Mesenchymal stem cell (in vitro differentiated cells and primary cell): ENCODE results near the gene CACNA2D3.
"Not testable (repeated sequence)": the region's sequence is repeated elsewhere in the genome, so short reads cannot be mapped to it uniquely, and the experiment has no call there.

Source experiments
- DNase-seq: peaks from one replicate; pipeline ENCODE4 v3.0.0-alpha.2; 2013
- H2AFZ ChIP-seq: one replicate; pipeline ENCODE4 v1.6.1; 2013; ENCODE audit warnings: low read depth, mild to moderate bottlenecking, control low read depth, inconsistent platforms, low read length, moderate library complexity
- H2AK5ac ChIP-seq: 2 replicates; pipeline ENCODE4 v1.6.1; 2013; ENCODE audit warnings: low read length, moderate library complexity, mild to moderate bottlenecking, inconsistent platforms; ENCODE audit not compliant: severe bottlenecking
- H2BK120ac ChIP-seq: one replicate; pipeline ENCODE4 v1.6.1; 2013; ENCODE audit warnings: low read depth, mild to moderate bottlenecking, inconsistent platforms, low read length, moderate library complexity
- H2BK12ac ChIP-seq, 2 experiments: one replicate each; pipeline ENCODE4 v1.6.1; 2013; ENCODE audit warnings: inconsistent platforms in 2 of 2, low read length in 2 of 2, mild to moderate bottlenecking in 2 of 2, moderate library complexity in 2 of 2, control low read depth in 1 of 2
- H2BK15ac ChIP-seq: one replicate; pipeline ENCODE4 v1.6.1; 2013; ENCODE audit warnings: mild to moderate bottlenecking, low read depth, inconsistent platforms; ENCODE audit not compliant: poor library complexity, severe bottlenecking
- H2BK5ac ChIP-seq: 2 replicates; pipeline ENCODE4 v1.6.1; 2013; ENCODE audit warnings: low read depth, mild to moderate bottlenecking, low read length, control low read depth, inconsistent platforms; ENCODE audit not compliant: poor library complexity, severe bottlenecking
- H3K14ac ChIP-seq, 2 experiments: one replicate each; pipeline ENCODE4 v1.6.1; 2013; ENCODE audit warnings: inconsistent platforms in 2 of 2, low read length in 2 of 2, control low read depth in 1 of 2, mild to moderate bottlenecking in 1 of 2, moderate library complexity in 1 of 2
- H3K18ac ChIP-seq, 2 experiments: one replicate each; pipeline ENCODE4 v1.6.1; 2013; ENCODE audit warnings: inconsistent platforms in 2 of 2, low read length in 2 of 2, control low read depth in 1 of 2, low read depth in 1 of 2, mild to moderate bottlenecking in 1 of 2
- H3K23ac ChIP-seq, 2 experiments: one replicate each; pipeline ENCODE4 v1.6.1; 2013; ENCODE audit warnings: inconsistent platforms in 2 of 2, low read length in 2 of 2, mild to moderate bottlenecking in 2 of 2, moderate library complexity in 2 of 2, control low read depth in 1 of 2
- H3K27ac ChIP-seq: 2 replicates; pipeline ENCODE4 v1.5.1; 2013; ENCODE audit warnings: mild to moderate bottlenecking, moderate library complexity, low read length, control low read depth, inconsistent platforms; ENCODE audit not compliant: poor library complexity, severe bottlenecking
- H3K27me3 ChIP-seq, 2 experiments: 2 replicates each; pipeline versions ENCODE4 v1.6.1 to v1.7.0; 2013; ENCODE audit warnings: low read length in 2 of 2, mild to moderate bottlenecking in 2 of 2, moderate library complexity in 2 of 2, control low read depth in 1 of 2, inconsistent platforms in 1 of 2; ENCODE audit not compliant: control insufficient read depth in 1 of 2, insufficient read depth in 1 of 2
- H3K36me3 ChIP-seq, 2 experiments: 2 replicates each; pipeline versions ENCODE4 v1.6.1 to v1.7.0; 2013; ENCODE audit warnings: low read length in 2 of 2, control low read depth in 1 of 2, inconsistent platforms in 1 of 2, low read depth in 1 of 2, mild to moderate bottlenecking in 1 of 2; ENCODE audit not compliant: insufficient read depth in 2 of 2, control insufficient read depth in 1 of 2
- H3K4ac ChIP-seq, 2 experiments: one replicate each; pipeline ENCODE4 v1.6.1; 2013; ENCODE audit warnings: inconsistent platforms in 2 of 2, low read length in 2 of 2, mild to moderate bottlenecking in 2 of 2, moderate library complexity in 2 of 2, control low read depth in 1 of 2, low read depth in 1 of 2
- H3K4me1 ChIP-seq: 2 replicates; pipeline ENCODE4 v1.6.1; 2013; ENCODE audit warnings: low read depth, low read length, control low read depth; ENCODE audit not compliant: control insufficient read depth, insufficient read depth
- H3K4me2 ChIP-seq: 2 replicates; pipeline ENCODE4 v1.6.1; 2013; ENCODE audit warnings: low read length, mild to moderate bottlenecking, inconsistent platforms; ENCODE audit not compliant: poor library complexity, severe bottlenecking
- H3K4me3 ChIP-seq, 2 experiments: 2 replicates each; pipeline versions ENCODE4 v1.5.1 to v1.7.0; 2013; ENCODE audit warnings: low read length in 2 of 2, mild to moderate bottlenecking in 2 of 2, control low read depth in 1 of 2, low read depth in 1 of 2; ENCODE audit not compliant: insufficient read depth in 1 of 2
- H3K79me1 ChIP-seq: replicated peaks from 2 replicates; pipeline ENCODE4 v1.6.1; 2013; ENCODE audit warnings: mild to moderate bottlenecking, control low read depth, low read length, inconsistent platforms; ENCODE audit not compliant: poor library complexity, severe bottlenecking
- H3K9ac ChIP-seq: 2 replicates; pipeline ENCODE4 v1.7.0; 2013; ENCODE audit warnings: mild to moderate bottlenecking, low read length, moderate library complexity
- H3K9me3 ChIP-seq: 2 replicates; pipeline ENCODE4 v1.7.0; 2013; ENCODE audit warnings: mild to moderate bottlenecking, low read length; ENCODE audit not compliant: control insufficient read depth
- H4K8ac ChIP-seq: one replicate; pipeline ENCODE4 v1.6.1; 2013; ENCODE audit warnings: inconsistent platforms, mild to moderate bottlenecking, low read length, moderate library complexity
- H4K91ac ChIP-seq: one replicate; pipeline ENCODE4 v1.6.1; 2013; ENCODE audit warnings: mild to moderate bottlenecking, low read length, inconsistent platforms
- WGBS: methylation state at CpG from one replicate; pipeline ENCODE4 v1.1.7; 2013; ENCODE audit warnings: mixed read lengths; 5-methylcytosine and 5-hydroxymethylcytosine counted together

CACNA2D3 gene

DNA sequence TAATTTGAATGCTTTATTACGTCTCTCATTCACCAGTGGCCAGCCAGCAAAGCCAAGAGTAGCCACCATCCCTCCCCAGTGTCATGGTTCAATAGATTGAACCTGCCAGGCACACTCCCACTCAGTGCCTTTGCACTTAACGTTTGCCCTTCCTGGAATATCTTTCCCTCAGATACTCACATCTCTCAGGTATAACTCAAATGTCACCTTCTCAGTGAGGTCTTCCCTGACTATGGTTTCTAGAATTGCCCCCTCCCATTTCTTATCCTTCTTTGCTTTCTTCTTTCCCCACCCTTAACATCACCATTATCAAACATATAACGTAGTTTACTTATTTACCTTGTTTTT lies 511.7 kb downstream of the CACNA2D3 start:
- no peak overlapping the region for H3K4me3 ChIP-seq
- H3K4me1 ChIP-seq = no peaks in the 10 kb centered on the region
- H3K18ac ChIP-seq = no peak overlapping the region
- H3K79me1 ChIP-seq = no peaks in the 10 kb centered on the region
- H2BK5ac ChIP-seq = no peak overlapping the region
- H3K23ac ChIP-seq = no peak overlapping the region
- no peak overlapping the region for H3K4me2 ChIP-seq
- no peak overlapping the region for H3K14ac ChIP-seq
- no peaks in the 10 kb centered on the region for H3K27me3 ChIP-seq
- H3K4ac ChIP-seq = no peak overlapping the region
- no peak for DNase-seq
- H3K36me3 ChIP-seq = no peaks in the 10 kb centered on the region
- H2AFZ ChIP-seq = no peak overlapping the region
- WGBS = 67% methylated on average over 3 of the region's 3 CpGs
- H3K9me3 ChIP-seq = no peaks in the 10 kb centered on the region
- no peak overlapping the region for H3K9ac ChIP-seq
- H2AK5ac ChIP-seq = no peak overlapping the region
- no peak overlapping the region for H2BK120ac ChIP-seq
- no peak overlapping the region for H2BK12ac ChIP-seq
- no peak overlapping the region for H2BK15ac ChIP-seq
- H3K27ac ChIP-seq = no peak overlapping the region
- H4K8ac ChIP-seq = no peak overlapping the region
- H4K91ac ChIP-seq = no peak overlapping the region

DNA sequence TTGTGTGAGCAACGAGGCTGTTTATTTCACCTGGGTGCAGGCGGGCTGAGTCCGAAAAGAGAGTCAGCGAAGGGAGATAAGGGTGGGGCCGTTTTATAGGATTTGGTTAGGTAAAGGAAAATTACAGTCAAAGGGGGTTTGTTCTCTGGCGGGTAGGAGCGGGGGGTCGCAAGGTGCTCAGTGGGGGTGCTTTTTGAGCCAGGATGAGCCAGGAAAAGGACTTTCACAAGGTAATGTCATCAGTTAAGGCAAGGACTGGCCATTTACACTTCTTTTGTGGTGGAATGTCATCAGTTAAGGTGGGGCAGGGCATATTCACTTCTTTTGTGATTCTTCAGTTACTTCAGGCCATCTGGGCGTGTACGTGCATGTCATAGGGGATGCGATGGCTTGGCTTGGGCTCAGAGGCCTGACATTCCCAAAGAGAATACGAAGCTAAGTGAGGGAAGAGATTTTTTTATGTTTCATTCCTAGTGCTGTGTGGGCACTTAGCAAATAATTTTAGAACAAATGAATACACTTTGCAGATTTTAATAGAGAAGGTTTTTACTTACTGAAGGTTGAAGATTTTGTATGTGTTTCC lies 517.5 kb downstream of the CACNA2D3 start:
- H3K79me1 ChIP-seq, H3K23ac ChIP-seq, H3K27ac ChIP-seq, H3K9me3 ChIP-seq, H3K36me3 ChIP-seq, H3K27me3 ChIP-seq, H3K4me3 ChIP-seq, H4K8ac ChIP-seq, H3K9ac ChIP-seq, H3K4me2 ChIP-seq, H3K4me1 ChIP-seq, DNase-seq, H4K91ac ChIP-seq, H3K4ac ChIP-seq, H2AK5ac ChIP-seq, H2BK12ac ChIP-seq, H3K14ac ChIP-seq, H2BK15ac ChIP-seq, H2BK5ac ChIP-seq, H2BK120ac ChIP-seq, H3K18ac ChIP-seq, H2AFZ ChIP-seq: not testable (repeated sequence)
- 19% methylated on average over 10 of the region's 12 CpGs for WGBS

DNA sequence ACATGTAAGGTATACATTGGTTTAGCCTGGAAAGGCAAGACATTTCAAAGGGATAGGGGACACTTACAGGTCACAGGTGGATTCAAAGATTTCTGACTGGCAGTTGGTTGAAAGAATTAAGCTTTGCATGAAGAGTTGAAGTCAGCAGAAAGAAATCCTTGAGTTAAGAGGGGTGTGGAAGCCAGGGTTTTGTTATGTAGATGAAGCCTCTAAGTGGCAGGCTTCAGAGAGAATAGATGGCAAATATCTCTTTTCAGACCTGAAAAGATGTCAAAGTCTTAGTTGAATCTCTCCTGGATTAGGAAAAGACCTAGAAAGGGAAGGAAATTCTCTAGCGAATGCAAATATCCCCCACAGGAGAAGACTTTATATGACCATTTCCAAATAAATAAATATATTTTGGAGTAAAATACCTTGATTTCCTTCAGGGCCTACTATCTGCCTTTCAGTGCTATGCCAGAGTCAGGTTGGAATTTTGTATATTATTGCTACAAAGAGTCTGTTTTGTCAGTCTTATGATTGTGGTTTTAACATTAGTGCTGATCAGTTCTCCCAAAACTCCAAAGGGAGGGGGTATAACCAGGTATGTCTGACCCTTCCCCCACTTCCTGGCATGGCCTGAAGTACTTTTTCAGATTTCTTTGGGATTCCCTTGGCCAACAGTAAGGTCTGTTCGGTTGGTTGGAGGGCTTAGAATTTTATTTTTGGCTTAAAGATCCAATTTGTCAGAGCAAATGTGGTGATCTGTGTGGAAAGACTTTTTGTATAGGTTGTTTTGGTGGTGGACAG lies 519.1 kb downstream of the CACNA2D3 start:
- WGBS = 12% methylated on average over 1 of the region's 2 CpGs
- Histone ChIP-seq H3K23ac (no peak overlapping the region), H2BK120ac (no peak overlapping the region), H2AK5ac (no peak overlapping the region), H3K4me2 (no peak overlapping the region), H3K9me3 (no peaks in the 10 kb centered on the region), H2BK15ac (no peak overlapping the region), H3K4me3 (no peak overlapping the region), H3K9ac (no peak overlapping the region), H4K91ac (no peak overlapping the region), H4K8ac (no peak overlapping the region), H3K14ac (no peak overlapping the region), H3K18ac (no peak overlapping the region), H3K27ac (no peak overlapping the region), H3K79me1 (no peaks in the 10 kb centered on the region), H3K27me3 (no peaks in the 10 kb centered on the region), H2BK5ac (no peak overlapping the region), H2AFZ (no peak overlapping the region), H2BK12ac (no peak overlapping the region), H3K36me3 (no peaks in the 10 kb centered on the region), H3K4me1 (no peaks in the 10 kb centered on the region), H3K4ac (no peak overlapping the region)
- DNase-seq = no peak

DNA sequence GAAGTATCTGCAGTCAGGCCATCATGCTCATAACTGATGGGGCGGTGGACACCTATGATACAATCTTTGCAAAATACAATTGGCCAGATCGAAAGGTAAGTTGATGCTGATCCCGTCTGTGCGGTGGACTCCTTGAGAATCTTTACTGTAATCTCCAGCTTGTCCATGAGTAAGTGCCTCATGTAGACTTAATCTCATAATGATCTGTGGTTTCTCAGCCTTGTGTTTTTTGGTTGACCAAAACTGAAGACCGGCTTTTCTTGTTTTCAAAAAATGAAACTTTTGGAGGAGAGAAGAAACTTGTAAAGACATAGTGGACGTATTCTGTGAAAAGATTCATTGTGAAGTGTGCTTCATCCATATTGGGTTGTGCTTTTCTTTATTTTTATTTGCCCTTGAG lies 519.8 kb downstream of the CACNA2D3 start:
- no peak overlapping the region for H3K27ac ChIP-seq
- H3K9me3 ChIP-seq = peaks cover 6% of the 10 kb centered on the region
- H4K8ac ChIP-seq = no peak overlapping the region
- no peak overlapping the region for H2AFZ ChIP-seq
- no peak overlapping the region for H2BK120ac ChIP-seq
- H2BK5ac ChIP-seq = no peak overlapping the region
- no peaks in the 10 kb centered on the region for H3K79me1 ChIP-seq
- H3K18ac ChIP-seq = no peak overlapping the region
- H2BK12ac ChIP-seq = no peak overlapping the region
- no peak overlapping the region for H3K14ac ChIP-seq
- H3K23ac ChIP-seq = no peak overlapping the region
- 86% methylated on average over 6 of the region's 6 CpGs for WGBS
- H4K91ac ChIP-seq = no peak overlapping the region
- no peak overlapping the region for H3K9ac ChIP-seq
- no peaks in the 10 kb centered on the region for H3K36me3 ChIP-seq
- H3K27me3 ChIP-seq = no peaks in the 10 kb centered on the region
- H3K4ac ChIP-seq = no peak overlapping the region
- no peak overlapping the region for H3K4me2 ChIP-seq
- H3K4me1 ChIP-seq = no peaks in the 10 kb centered on the region
- DNase-seq = no peak
- H2BK15ac ChIP-seq = no peak overlapping the region
- H2AK5ac ChIP-seq = no peak overlapping the region
- no peak overlapping the region for H3K4me3 ChIP-seq
